HepG2 (cell line): ENCODE results near the gene CLDN14. TPM values are rescaled to one million over a fixed set of nuclear protein-coding genes. Genes with fewer than 3 reads are reported as not detected.

Experiments used
- ASH2L ChIP-seq: fragments of 300-600, 200-600 bp; sonication (generic); IDR thresholded peaks from 2 replicates; pipeline ENCODE4 v1.7.0; 2017; ENCODE audit warnings: low read depth, mild to moderate bottlenecking, moderate library complexity, mixed read lengths, low read length; ENCODE audit not compliant: insufficient read length
- CENPX ChIP-seq: sonication (generic); formaldehyde crosslinking; IDR thresholded peaks from 2 replicates; pipeline ENCODE4 v1.9.0; 2021; ENCODE audit warnings: mild to moderate bottlenecking, missing genetic modification reagents, moderate library complexity
- ELF4 ChIP-seq: sonication (generic); formaldehyde crosslinking; IDR thresholded peaks from 2 replicates; pipeline ENCODE4 v1.5.0; 2020; ENCODE audit warnings: missing genetic modification reagents, mild to moderate bottlenecking, moderate library complexity, borderline replicate concordance
- FOXA1 ChIP-seq, 2 experiments: fragments of 450-650 bp in 1 of 2; sonication (generic) in 1 of 2; formaldehyde crosslinking in 1 of 2; IDR thresholded peaks; 2 replicates each; pipeline versions ENCODE4 v1.4.0 to v1.6.1; 2016 to 2020; ENCODE audit warnings: missing genetic modification reagents in 1 of 2
- GPN1 ChIP-seq: sonication (generic); formaldehyde crosslinking; IDR thresholded peaks from 2 replicates; pipeline ENCODE4 v1.5.1; 2020; ENCODE audit warnings: missing genetic modification reagents, borderline replicate concordance
- KAT8 ChIP-seq: IDR thresholded peaks from 2 replicates; pipeline ENCODE4 v1.6.1; 2016; ENCODE audit warnings: missing genetic modification reagents, missing compliant biosample characterization
- KDM3A ChIP-seq: IDR thresholded peaks from 2 replicates; pipeline ENCODE4 v1.6.1; 2018; ENCODE audit warnings: low read depth, missing compliant biosample characterization
- MED1 ChIP-seq: sonication (generic); formaldehyde crosslinking; IDR thresholded peaks from 2 replicates; pipeline ENCODE4 v1.4.0; 2020; ENCODE audit warnings: missing genetic modification reagents
- MIER2 ChIP-seq: IDR thresholded peaks from 2 replicates; pipeline ENCODE4 v1.6.1; 2016; ENCODE audit warnings: missing biosample characterization, missing genetic modification reagents
- MXI1 ChIP-seq: IDR thresholded peaks from 3 replicates; pipeline ENCODE4 v1.6.1; 2012; ENCODE audit warnings: low read depth, low read length, inconsistent platforms, borderline replicate concordance
- NCOA1 ChIP-seq: sonication (generic); formaldehyde crosslinking; IDR thresholded peaks from 2 replicates; pipeline ENCODE4 v1.9.0; 2021; ENCODE audit warnings: missing genetic modification reagents
- NKX3-1 ChIP-seq: sonication (generic); formaldehyde crosslinking; IDR thresholded peaks from 2 replicates; pipeline ENCODE4 v1.5.0; 2020; ENCODE audit warnings: missing genetic modification reagents
- NR2F2 ChIP-seq: IDR thresholded peaks from 2 replicates; pipeline ENCODE4 v1.6.1; 2012; ENCODE audit warnings: low read depth, inconsistent platforms, borderline replicate concordance
- SP140L ChIP-seq: sonication (generic); formaldehyde crosslinking; IDR thresholded peaks from 2 replicates; pipeline ENCODE4 v1.4.0; 2020; ENCODE audit warnings: missing genetic modification reagents, borderline replicate concordance
- SSRP1 ChIP-seq: IDR thresholded peaks from 2 replicates; pipeline ENCODE4 v1.6.1; 2016; ENCODE audit warnings: control low read depth
- TBX2 ChIP-seq: sonication (generic); formaldehyde crosslinking; IDR thresholded peaks from 2 replicates; pipeline ENCODE4 v1.5.0; 2020; ENCODE audit warnings: missing genetic modification reagents, mild to moderate bottlenecking, borderline replicate concordance
- TOPORS ChIP-seq: sonication (generic); formaldehyde crosslinking; IDR thresholded peaks from 2 replicates; pipeline ENCODE4 v1.8.0; 2023; ENCODE audit warnings: mild to moderate bottlenecking, missing genetic modification reagents
- TP53 ChIP-seq: sonication (generic); formaldehyde crosslinking; conservative IDR thresholded peaks from 2 replicates; pipeline ENCODE4 v1.4.0; 2020; ENCODE audit warnings: missing genetic modification reagents
- ZKSCAN1 ChIP-seq: fragments of 150-350 bp; IDR thresholded peaks from 2 replicates; pipeline ENCODE4 v1.6.1; 2014; ENCODE audit warnings: low read length
- ZNF136 ChIP-seq: sonication (generic); formaldehyde crosslinking; IDR thresholded peaks from 2 replicates; pipeline ENCODE4 v1.8.1; 2022; ENCODE audit warnings: low read depth, mild to moderate bottlenecking, moderate library complexity, missing genetic modification reagents
- ZNF292 ChIP-seq: sonication (generic); formaldehyde crosslinking; IDR thresholded peaks from 2 replicates; pipeline ENCODE4 v1.8.1; 2022; ENCODE audit warnings: mild to moderate bottlenecking, low read depth, missing genetic modification reagents, borderline replicate concordance
- ZNF430 ChIP-seq: sonication (generic); formaldehyde crosslinking; IDR thresholded peaks from 2 replicates; pipeline ENCODE4 v1.9.0; 2021; ENCODE audit warnings: mild to moderate bottlenecking, missing genetic modification reagents
- ZSCAN21 ChIP-seq: sonication (generic); formaldehyde crosslinking; IDR thresholded peaks from 2 replicates; pipeline ENCODE4 v1.8.0; 2022; ENCODE audit warnings: mild to moderate bottlenecking, missing genetic modification reagents, moderate library complexity, borderline replicate concordance
- polyA plus RNA-seq, 8 experiments: library from polyadenylated mRNA; depleted of rRNA in 3 of 8; stranded (reverse) in 7 of 8; unstranded in 1 of 8; fragments of >200 nt; fragmentation: Illumina TruSeq in 4 of 8; extraction: Trizol in 4 of 8; gene quantifications; 2 replicates each; pipeline versions ENCODE4 v1.2.1 to v1.2.3, GENCODE V29; 2011 to 2016; ENCODE audit warnings: low read depth in 4 of 8, missing spikeins in 1 of 8, mixed read lengths in 1 of 8; ENCODE audit not compliant: insufficient read depth in 1 of 8
- total RNA-seq, 5 experiments: library from RNA; depleted of rRNA; stranded (reverse); fragments of >200 nt; fragmentation: Illumina TruSeq; extraction: Trizol; gene quantifications; 2 replicates each; pipeline ENCODE4 v1.2.3, GENCODE V29; 2016; ENCODE audit warnings: low read depth in 1 of 5
- TF ChIP-seq, protein P1 (sequence below): sonication (generic); formaldehyde crosslinking; IDR thresholded peaks from 2 replicates; pipeline ENCODE4 v1.5.0; 2020; ENCODE audit warnings: missing genetic modification reagents
- TF ChIP-seq, protein P2 (sequence below): IDR thresholded peaks from 2 replicates; pipeline ENCODE4 v1.6.1; 2012; ENCODE audit warnings: low read depth, low read length, improper control_type of control experiment
- TF ChIP-seq, protein P3 (sequence below): sonication (generic); IDR thresholded peaks from 2 replicates; pipeline ENCODE4 v1.6.1; 2016; ENCODE audit warnings: low read depth, borderline replicate concordance
- TF ChIP-seq, protein P4 (sequence below): sonication (generic); formaldehyde crosslinking; IDR thresholded peaks from 2 replicates; pipeline ENCODE4 v1.8.0; 2022; ENCODE audit warnings: missing genetic modification reagents, mild to moderate bottlenecking, inconsistent platforms, borderline replicate concordance

Gene CLDN14
- total and polyA plus RNA-seq, 2 of the 13 experiments (the other 11 are each of a cell fraction or from before 2014, with no cell fraction given) = 1.1 to 1.4 TPM

DNA sequence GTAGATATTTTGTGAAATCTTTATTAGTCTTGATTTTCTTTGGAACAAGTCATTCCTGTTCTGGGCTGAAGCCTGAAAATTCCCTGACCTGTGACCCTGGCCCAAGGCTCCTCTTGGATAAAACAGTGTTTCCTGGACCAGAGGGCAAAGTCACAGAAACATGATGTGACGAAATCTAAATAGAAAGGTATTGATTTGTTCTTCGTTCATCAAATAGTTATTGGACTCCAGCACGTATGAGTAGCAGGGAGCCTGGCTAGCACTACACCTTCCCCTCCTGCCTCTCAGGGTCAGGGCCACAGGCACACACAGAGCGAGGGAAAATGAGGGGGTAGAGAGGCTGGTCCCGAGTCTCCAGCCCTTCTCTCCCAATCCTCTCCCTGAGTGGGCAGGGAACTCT, 1.7 kb upstream of the CLDN14 start (continued):
- TF ChIP-seq GPN1 (CRISPR knock-in tag) (no peak), KAT8 (peak; percentile 40; the same call in 1 of the 2 replicates), ZNF430 (CRISPR knock-in tag) (peak; percentile 90; the same call in 1 of the 2 replicates), TP53 (CRISPR knock-in tag) (no peak), MIER2 (CRISPR knock-in tag) (peak; percentile 45; the same call in 1 of the 2 replicates), NCOA1 (0 out of 2 replicates have a peak, but pooled peaks have one; percentile 59), ZKSCAN1 (no peak), NR2F2 (peak; percentile 97), ZSCAN21 (CRISPR knock-in tag) (no peak), MXI1 (no peak), FOXA1 (IDR thresholded peaks at IDR 0.05) (0 out of 2 replicates have a peak, but pooled peaks have one; percentile 22), FOXA1 (CRISPR knock-in tag; IDR thresholded peaks at IDR 0.05) (peak; percentile 55; the same call in 1 of the 2 replicates), SP140L (CRISPR knock-in tag) (0 out of 2 replicates have a peak, but pooled peaks have one; percentile 58), TBX2 (CRISPR knock-in tag) (peak; percentile 83; the same call in 1 of the 2 replicates), SSRP1 (CRISPR knock-in tag) (no peak), ELF4 (CRISPR knock-in tag) (no peak; the same call in 1 of the 2 replicates), ZNF292 (CRISPR knock-in tag) (peak; percentile 79; the same call in 1 of the 2 replicates), KDM3A (CRISPR knock-in tag) (no peak; the same call in 1 of the 2 replicates), ZNF136 (CRISPR knock-in tag) (0 out of 2 replicates have a peak, but pooled peaks have one; percentile 54), CENPX (no peak), NKX3-1 (CRISPR knock-in tag) (0 out of 2 replicates have a peak, but pooled peaks have one; percentile 30), MED1 (CRISPR knock-in tag) (peak; percentile 98), ASH2L (peak; percentile 76), TOPORS (CRISPR knock-in tag) (no peak)
- TF ChIP-seq, protein P1, sequence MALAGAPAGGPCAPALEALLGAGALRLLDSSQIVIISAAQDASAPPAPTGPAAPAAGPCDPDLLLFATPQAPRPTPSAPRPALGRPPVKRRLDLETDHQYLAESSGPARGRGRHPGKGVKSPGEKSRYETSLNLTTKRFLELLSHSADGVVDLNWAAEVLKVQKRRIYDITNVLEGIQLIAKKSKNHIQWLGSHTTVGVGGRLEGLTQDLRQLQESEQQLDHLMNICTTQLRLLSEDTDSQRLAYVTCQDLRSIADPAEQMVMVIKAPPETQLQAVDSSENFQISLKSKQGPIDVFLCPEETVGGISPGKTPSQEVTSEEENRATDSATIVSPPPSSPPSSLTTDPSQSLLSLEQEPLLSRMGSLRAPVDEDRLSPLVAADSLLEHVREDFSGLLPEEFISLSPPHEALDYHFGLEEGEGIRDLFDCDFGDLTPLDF (CRISPR knock-in tag) = peak; percentile 38; the same call in 1 of the 2 replicates
- TF ChIP-seq, protein P2, sequence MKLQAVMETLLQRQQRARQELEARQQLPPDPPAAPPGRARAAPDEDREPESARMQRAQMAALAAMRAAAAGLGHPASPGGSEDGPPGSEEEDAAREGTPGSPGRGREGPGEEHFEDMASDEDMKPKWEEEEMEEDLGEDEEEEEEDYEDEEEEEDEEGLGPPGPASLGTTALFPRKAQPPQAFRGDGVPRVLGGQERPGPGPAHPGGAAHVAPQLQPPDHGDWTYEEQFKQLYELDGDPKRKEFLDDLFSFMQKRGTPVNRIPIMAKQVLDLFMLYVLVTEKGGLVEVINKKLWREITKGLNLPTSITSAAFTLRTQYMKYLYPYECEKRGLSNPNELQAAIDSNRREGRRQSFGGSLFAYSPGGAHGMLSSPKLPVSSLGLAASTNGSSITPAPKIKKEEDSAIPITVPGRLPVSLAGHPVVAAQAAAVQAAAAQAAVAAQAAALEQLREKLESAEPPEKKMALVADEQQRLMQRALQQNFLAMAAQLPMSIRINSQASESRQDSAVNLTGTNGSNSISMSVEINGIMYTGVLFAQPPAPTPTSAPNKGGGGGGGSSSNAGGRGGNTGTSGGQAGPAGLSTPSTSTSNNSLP = peak; percentile 99
- TF ChIP-seq, protein P3, sequence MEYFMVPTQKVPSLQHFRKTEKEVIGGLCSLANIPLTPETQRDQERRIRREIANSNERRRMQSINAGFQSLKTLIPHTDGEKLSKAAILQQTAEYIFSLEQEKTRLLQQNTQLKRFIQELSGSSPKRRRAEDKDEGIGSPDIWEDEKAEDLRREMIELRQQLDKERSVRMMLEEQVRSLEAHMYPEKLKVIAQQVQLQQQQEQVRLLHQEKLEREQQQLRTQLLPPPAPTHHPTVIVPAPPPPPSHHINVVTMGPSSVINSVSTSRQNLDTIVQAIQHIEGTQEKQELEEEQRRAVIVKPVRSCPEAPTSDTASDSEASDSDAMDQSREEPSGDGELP = peak; percentile 65; the same call in 1 of the 2 replicates
- TF ChIP-seq, protein P4, sequence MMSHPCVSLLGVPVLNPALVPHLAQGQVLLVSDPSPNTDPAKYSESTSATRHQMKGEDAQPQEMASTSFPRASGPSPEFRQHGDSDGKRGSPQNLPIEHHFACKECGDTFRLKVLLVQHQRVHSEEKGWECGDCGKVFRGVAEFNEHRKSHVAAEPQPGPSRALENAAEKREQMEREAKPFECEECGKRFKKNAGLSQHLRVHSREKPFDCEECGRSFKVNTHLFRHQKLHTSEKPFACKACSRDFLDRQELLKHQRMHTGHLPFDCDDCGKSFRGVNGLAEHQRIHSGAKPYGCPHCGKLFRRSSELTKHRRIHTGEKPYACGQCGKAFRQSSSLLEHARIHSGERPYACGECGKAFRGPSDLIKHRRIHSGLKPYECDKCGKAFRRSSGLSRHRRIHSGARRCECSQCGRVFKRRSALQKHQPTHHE = no peak
